ENCODE results near the gene ATG13.
A peak's percentile ranks its signal among the peaks of the same experiment; 100 is the strongest.
"Not testable (repeated sequence)": the region's sequence is repeated elsewhere in the genome, so short reads cannot be mapped to it uniquely, and the experiment has no call there.

Gene ATG13

DNA sequence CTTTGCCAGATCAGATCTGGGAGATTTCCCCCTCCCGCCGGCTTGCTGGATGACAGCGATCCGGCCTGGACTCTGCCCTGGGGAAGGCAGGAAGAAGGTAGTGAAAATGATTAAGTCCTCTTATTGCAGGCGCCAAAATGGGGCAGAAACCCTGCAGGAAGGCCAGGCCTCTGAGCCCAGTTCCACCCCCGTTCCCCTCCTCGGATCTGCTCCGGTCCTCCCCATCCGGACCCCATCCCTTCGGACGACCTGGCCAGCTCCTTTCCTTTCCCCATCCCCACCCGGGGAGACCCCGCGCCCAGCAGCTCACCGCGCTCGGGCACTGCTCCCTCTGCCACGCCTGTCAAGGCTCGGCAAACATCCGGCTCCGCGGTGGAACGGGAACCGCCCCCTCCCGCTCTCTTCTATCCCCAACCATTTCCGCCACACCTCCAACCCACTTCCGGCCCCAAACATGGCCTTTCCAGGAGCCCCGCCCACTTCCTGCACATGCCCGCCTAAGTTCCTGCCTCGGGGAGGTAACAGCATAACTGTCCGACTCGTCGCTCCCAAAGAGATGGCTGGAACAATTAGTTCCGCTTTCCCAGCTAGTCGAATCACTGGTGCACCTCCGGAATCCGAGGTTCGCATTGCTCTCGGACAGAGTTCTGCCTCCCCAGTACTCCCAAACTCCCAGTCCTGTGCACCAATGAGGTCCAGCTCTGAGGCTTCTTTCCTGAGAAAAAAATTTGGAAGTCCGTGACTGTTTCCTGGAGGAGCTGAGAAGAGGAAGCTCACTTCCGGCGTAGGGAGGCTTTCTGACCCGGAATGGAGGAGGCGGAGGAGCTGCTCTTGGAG, 83.1 kb downstream of the ATG13 start, which contains the start of the genes ARHGAP1 and ZNF408:
Gene ARHGAP1, minus strand, starts transcription at position 379 of the 837 bp plus-strand sequence. CDS start 4,512 bp downstream, outside the sequence.
Gene ZNF408, plus strand, starts transcription at position 791 of the 837 bp plus-strand sequence. Its CDS starts 17 bp downstream, at position 808.
- DNase-seq: peak; percentile 98

DNA sequence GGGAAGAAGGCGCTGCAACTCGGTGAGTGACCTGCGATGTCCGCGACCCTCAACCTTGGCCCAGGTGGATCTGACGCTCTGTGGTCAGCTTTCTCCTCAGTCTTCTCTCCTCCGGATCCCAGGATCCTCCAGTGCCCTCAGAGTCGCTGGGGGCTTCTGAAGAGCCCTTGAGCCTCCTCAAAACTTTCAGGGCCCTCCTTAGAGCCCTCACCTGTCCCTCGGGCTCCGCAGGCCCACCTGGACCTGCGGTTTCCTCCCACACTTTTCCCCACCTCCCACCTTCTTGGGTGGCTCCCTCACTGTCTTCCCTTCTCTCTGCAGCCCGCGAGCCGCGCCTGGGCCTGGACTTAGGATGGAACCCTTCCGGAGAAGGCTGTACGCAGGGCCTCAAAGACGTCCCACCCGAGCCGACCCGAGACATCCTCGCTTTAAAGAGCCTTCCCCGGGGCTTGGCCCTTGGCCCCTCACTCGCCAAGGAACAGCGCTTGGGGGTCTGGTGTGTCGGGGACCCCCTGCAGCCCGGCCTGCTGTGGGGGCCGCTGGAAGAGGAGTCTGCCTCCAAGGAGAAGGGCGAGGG, 83.8 kb downstream of the ATG13 start:
- DNase-seq: no peak

DNA sequence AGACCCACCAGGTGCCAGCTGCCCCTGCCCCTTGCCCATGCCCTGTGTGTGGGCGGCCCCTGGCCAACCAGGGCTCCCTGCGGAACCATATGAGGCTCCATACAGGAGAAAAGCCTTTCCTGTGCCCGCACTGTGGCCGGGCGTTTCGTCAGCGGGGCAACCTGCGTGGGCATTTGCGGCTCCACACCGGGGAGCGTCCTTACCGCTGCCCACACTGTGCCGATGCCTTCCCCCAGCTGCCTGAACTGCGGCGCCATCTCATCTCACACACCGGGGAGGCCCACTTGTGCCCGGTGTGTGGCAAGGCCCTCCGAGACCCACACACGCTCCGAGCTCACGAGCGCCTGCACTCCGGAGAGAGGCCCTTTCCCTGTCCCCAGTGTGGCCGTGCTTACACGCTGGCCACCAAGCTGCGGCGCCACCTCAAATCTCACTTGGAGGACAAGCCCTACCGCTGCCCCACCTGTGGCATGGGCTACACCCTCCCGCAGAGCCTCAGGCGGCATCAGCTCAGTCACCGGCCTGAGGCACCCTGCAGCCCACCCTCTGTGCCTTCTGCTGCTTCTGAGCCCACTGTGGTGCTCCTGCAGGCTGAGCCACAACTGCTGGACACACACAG, 87.8 kb downstream of the ATG13 start:
- no peak for DNase-seq

DNA sequence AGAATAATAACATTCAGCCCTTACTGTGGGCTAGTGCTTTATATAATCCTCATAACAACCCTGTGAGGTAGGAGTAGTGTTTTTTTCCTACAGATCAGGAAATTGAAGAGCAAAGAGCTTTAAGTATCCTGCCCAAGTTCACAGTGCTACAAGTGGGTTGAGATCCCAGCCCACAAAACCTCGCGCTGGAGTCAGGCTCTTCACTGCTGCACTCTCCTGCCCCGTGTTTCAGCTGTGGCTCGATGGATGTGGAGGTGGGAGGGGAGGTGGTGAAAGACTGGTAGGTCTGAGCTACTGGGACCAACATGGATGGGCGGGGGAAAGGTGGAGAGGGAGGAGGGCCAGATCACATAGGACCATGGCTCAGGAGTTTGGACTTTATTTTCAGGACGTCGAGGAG, 89.5 kb downstream of the ATG13 start:
- DNase-seq: no peak

DNA sequence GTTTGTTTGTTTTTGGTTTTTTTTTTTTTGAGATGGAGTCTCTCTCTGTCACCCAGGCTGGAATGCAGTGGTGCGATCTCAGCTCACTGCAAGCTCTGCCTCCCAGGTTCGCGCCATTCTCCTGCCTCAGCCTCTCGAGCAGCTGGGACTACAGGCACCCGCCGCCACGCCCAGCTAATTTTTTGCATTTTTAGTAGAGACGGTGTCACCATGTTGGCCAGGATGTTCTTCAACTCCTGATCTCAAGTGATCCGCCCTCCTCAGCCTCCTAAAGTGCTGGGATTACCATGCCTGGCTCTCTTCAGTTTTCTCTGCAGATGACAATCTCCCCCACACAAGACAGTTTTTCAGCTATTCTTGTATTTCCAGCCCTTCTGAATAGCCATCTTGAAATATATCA, 92.0 kb downstream of the ATG13 start:
- DNase-seq: not testable (repeated sequence)

DNA sequence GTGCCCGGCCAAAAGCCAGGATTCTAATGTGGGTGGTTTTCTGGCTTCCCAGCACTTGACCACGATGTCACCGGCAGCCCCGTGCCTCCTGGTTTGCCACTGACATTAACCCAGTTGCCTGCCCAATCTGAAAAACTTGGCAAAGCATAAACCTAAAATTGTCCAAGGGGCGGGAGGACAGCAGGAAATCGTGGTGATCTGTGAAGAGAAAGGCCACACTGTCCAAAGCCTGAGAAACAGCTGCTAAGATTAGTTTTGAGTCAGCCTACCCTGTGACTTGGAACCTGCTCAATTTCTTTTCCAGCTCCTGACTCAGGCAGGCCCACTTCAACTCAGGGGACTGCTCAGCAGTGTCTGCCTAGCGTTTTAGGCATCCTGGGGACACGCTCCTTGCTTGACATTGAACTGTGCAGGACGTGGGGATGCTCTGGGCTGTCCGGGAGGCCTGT, 93.5 kb downstream of the ATG13 start:
- no peak for DNase-seq

DNA sequence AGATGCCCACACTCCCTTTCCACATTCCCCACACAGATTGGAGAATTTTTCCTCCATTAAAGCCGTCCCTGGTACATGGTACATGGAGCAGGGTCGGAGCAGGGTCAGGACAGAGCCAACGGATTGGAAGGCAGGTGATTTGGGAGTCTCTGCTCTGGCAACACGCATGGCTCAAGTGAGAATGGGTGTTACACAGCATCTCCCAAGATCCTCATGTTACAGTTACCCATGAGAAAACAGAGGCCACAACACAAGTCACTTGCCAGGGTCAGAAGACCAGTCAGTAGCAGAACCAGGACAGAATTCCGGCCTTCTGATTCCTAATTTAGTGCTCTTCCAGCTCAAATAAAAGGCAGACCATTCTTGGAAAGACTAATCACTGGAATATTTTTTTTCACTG, 94.0 kb downstream of the ATG13 start:
- no peak for DNase-seq

DNA sequence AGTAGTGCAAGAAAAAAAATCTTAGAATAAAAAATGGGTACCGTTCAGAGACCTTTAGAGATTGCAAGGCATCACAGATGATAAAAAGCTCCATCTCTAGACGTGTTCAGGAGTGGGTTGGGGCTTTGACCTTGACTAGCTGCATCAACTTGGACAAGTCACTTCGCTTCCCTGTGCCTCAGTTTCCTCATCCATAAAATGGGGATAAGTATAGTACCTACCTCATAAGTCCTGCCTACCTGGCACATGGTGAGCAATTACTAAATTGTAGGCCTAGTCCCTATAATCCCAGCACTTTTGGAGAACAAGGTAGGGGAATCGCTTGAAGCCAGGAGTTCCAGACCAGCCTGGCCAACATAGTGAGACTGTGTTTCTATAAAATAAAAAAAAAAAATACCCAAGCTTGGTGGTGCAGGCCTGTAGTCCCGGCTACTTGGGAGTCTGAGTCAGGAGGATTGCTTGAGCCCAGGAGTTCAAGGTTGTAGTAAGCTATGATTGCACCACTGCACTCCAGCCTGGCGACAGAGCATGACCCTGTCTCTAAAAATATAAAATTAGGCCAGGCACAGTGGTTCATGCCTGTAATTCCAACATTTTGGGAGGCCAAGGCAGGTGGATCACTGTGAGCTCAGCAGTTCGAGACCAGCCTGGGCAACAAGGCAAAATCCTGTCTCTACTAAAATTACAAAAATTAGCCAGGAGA, 95.7 kb downstream of the ATG13 start:
- DNase-seq: no peak

DNA sequence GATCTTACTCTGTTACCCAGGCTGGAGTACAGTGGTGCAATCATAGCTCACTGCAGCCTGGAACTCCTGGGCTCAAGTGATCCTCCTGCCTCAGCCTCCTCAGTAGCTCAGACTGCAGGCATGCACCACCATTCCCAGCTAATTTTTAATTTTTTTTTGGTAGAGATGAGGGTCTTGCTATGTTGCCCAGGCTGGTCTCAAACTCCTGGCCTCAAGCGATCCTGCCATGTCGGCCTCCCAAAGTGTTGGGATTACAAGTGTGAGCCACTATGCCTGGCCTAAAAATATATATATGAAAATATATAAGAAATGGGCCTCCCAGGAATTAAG, 100.4 kb downstream of the ATG13 start:
- DNase-seq: not testable (repeated sequence)

DNA sequence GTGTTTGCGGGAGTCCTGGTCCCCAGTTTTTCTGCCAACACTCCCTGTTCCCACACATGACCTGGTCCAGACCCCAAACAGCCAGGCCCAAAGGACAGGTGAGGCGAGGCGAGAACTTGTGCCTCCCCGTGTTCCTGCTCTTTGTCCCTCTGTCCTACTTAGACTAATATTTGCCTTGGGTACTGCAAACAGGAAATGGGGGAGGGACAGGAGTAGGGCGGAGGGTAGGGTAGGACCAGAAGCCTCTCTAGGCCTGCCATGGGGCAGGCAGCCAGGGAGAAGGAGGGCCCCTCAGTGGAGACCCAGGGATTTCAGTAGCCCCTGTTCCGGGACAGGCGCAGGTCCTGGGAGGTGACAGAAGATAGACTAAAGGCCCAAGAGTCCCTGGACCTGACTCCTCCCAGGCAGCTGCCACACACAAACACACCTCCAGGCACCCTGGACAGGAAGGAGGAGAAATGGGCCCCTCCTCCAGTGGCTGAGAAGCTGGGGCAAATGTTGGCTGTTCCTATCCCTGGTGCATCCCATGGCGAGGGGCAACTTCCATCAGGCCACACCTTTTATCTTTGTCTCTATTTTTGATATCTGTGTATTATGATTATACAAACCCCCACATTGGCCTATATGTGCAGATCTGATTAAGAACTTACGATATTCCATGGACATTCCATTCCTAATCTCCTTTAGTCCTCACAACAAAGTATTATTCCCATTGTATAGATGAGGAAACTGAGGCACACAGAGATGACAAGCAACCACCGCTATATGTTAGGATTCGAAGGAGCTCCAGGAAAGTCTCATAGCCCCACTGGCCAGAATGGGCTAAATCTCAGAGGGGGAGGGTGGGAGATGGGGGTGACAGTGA, 101.0 kb downstream of the ATG13 start:
- DNase-seq: no peak

DNA sequence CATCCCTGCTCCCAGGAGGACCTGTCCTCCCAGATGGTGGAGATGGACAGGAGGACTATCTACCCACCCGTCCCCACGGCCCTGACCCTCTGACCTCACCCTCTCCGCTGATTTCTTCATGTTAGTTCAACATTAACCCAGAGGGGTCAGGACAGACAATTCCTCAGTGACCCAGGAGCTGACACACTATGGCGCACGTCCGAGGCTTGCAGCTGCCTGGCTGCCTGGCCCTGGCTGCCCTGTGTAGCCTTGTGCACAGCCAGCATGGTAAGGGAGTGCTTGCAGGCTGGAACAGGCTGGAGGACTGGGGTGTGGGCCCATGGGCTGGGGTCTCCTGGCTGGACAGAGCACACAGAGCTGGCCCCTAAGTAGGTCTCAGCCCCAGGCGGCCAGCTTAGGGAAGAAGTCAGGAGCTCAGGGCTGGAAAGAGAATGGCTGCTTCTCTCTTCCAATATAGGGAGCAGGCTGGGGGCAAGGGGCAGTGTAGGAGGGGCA, 101.7 kb downstream of the ATG13 start, which contains the start of gene F2:
Gene F2, plus strand, starts transcription at position 166 of the 495 bp plus-strand sequence. Its CDS starts 23 bp downstream, at position 189.
- DNase-seq: no peak

DNA sequence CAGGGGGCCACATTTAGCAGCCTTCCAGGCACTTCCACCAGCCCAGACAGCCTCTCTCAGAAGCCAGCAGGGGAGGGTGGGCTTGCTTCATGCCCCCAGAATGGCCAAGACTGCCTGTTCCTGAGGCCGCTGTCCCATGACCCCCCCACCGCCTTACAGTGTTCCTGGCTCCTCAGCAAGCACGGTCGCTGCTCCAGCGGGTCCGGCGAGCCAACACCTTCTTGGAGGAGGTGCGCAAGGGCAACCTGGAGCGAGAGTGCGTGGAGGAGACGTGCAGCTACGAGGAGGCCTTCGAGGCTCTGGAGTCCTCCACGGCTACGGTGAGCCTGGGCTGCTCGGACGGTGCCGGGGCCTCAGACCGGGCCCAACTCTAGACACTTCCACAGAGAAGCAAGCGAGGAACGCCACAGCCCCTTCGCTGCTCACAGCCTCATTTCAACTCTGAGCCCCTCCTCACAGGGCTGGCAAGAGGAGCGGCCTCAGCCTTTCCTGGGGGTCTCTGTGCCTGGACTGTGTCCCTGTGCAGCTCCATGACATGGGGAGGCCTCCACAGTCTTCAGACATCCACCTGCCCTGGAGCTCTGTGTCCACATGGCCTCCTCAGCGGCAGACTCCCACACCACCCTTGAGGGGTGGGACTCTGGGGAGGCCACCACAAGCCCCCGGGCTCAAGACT, 102.3 kb downstream of the ATG13 start:
- no peak for DNase-seq

DNA sequence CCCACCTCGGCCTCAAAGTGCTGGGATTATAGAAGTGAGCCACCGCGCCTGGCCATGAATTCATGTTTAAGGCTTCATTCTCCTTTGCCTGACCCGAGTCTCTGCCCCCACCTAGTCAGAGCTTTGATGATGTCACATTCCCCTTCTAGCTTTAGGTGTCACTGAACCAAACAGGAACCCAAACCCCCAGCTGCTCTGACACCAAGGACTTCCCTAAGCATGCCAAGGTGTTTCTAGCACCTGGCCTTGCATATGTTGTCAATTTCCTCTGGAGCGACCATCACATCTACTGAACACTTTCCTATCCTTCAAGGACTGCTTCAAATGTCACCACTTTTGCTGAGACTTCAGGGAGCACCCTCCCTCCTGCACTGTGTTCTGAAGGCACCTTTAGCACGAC, 103.9 kb downstream of the ATG13 start:
- no peak for DNase-seq

DNA sequence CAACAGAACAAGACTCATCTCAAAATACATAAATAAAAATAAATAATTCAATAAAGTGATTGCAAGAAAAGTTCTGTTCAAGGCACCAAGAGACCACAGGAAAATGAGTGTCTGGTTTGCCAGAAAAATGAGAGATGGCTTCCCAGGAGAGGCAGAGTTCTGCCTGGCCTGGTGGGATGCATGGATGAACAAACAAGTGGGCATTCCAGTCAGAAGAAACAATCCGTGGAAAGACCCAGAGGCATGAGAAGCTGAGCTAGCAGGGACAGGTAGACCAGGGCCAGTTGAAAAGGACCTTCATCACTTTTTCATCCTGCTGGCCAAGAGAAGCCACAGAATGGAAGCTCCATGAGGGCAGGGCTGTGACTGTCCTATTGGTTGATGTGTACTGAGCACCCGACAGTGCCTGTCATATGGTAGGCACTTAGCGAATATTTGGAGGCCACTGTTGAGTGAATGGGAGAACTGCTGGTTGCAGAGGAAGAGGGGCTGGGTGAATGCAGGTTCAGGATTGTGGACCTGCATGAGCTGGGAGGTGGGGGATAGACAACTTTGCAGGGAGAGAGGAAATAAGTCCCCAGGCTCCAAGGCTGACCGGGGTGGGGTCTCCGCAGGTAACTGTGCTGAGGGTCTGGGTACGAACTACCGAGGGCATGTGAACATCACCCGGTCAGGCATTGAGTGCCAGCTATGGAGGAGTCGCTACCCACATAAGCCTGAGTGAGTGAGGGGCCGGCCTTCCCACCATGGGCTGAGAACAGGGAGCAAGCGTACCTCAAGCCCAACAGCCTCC, 105.4 kb downstream of the ATG13 start:
- no peak for DNase-seq

DNA sequence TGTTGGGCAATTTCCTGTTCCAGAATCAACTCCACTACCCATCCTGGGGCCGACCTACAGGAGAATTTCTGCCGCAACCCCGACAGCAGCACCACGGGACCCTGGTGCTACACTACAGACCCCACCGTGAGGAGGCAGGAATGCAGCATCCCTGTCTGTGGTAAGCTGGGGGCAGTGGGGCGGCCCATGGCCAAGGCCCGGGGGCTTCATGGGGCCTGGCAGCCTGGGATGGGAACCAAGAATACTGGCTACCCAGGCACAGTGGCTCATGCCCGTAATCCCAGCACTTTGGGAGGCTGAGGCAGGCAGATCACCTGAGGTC, 106.0 kb downstream of the ATG13 start:
- DNase-seq: no peak

DNA sequence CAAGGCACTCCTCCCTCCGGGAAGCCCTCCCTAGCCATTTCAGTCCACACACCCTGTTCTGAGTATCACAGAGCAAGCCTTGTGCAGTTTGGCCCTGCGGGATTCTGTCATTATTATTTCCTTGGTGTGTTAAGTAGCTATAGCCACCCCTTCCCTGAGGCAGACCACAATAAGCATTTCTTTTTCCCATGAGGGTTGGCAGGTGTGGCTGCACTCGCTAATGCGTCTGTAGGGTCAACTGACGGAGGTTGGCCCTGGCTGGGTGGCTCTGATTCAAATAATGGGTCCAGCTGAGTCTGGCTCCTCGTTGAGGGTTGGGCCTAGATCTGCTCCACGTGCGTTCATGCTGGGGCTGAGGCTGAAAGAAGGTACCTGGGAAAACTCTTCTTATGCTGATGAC, 106.7 kb downstream of the ATG13 start:
- no peak for DNase-seq

Measured in NCI-H748 treated with DMSO at 0.1 percent for 48 hours (cell line).